T-helper 2 cell treated with Interferon-gamma antibody and Interleukin-4, amounts not matched to agents 5 μg/mL and 100 μg/mL, for 36 hours (primary cell): ENCODE results near the gene IL1RL2.

ENCODE experiments used
- DNase-seq: peaks from one replicate; pipeline ENCODE4 v3.0.0; 2021; ENCODE audit warnings: low spot score
- H3K27ac Mint-ChIP-seq: one replicate; pipeline ENCODE4 v1.8.0; 2021; ENCODE audit warnings: mild to moderate bottlenecking, mixed read lengths
- H3K27me3 Mint-ChIP-seq: one replicate; pipeline ENCODE4 v1.8.0; 2021; ENCODE audit warnings: low read depth, mixed read lengths
- H3K36me3 Mint-ChIP-seq: one replicate; pipeline ENCODE4 v1.8.0; 2021; ENCODE audit warnings: low read depth, mixed read lengths
- H3K4me1 Mint-ChIP-seq: one replicate; pipeline ENCODE4 v1.8.0; 2021; ENCODE audit warnings: low read depth, mixed read lengths
- H3K4me3 Mint-ChIP-seq: one replicate; pipeline ENCODE4 v1.8.0; 2022; ENCODE audit warnings: mild to moderate bottlenecking, moderate library complexity, mixed read lengths
- H3K9me3 Mint-ChIP-seq: one replicate; pipeline ENCODE4 v1.8.0; 2021; ENCODE audit warnings: mixed read lengths

The IL1RL2 gene

GRCh38 chr2:102149243-102149642 is 37.6 kb upstream of the IL1RL2 start:
- Mint-ChIP-seq H3K27me3 (no peaks in the 10 kb centered on the region), H3K4me3 (no peak overlapping the region), H3K36me3 (no peaks in the 10 kb centered on the region), H3K9me3 (peaks cover 64% of the 10 kb centered on the region), H3K27ac (no peak overlapping the region), H3K4me1 (no peaks in the 10 kb centered on the region)
- no peak for DNase-seq

GRCh38 chr2:102149644-102150455 is 37.0 kb upstream of the IL1RL2 start:
- DNase-seq = no peak
- Mint-ChIP-seq H3K27ac (no peak overlapping the region), H3K27me3 (no peaks in the 10 kb centered on the region), H3K36me3 (no peaks in the 10 kb centered on the region), H3K9me3 (peaks cover 58% of the 10 kb centered on the region), H3K4me1 (no peaks in the 10 kb centered on the region), H3K4me3 (no peak overlapping the region)

- peaks cover 17% of the 10 kb centered on the region for H3K9me3 Mint-ChIP-seq
- no peak overlapping the region for H3K4me3 Mint-ChIP-seq
- no peaks in the 10 kb centered on the region for H3K27me3 Mint-ChIP-seq
- H3K4me1 Mint-ChIP-seq = no peaks in the 10 kb centered on the region
- H3K36me3 Mint-ChIP-seq = no peaks in the 10 kb centered on the region
- no peak overlapping the region for H3K27ac Mint-ChIP-seq
- DNase-seq = no peak
Measured at GRCh38 chr2:102154364-102154763, 32.5 kb upstream of the IL1RL2 start.

- Mint-ChIP-seq H3K9me3 (peaks cover 17% of the 10 kb centered on the region), H3K4me3 (no peak overlapping the region), H3K27ac (no peak overlapping the region), H3K27me3 (no peaks in the 10 kb centered on the region), H3K36me3 (no peaks in the 10 kb centered on the region), H3K4me1 (no peaks in the 10 kb centered on the region)
- no peak for DNase-seq
Measured at GRCh38 chr2:102154946-102155702, 31.7 kb upstream of the IL1RL2 start.

- peaks cover 10% of the 10 kb centered on the region for H3K9me3 Mint-ChIP-seq
- no peaks in the 10 kb centered on the region for H3K36me3 Mint-ChIP-seq
- H3K27me3 Mint-ChIP-seq = no peaks in the 10 kb centered on the region
- H3K27ac Mint-ChIP-seq = no peak overlapping the region
- H3K4me1 Mint-ChIP-seq = no peaks in the 10 kb centered on the region
- no peak overlapping the region for H3K4me3 Mint-ChIP-seq
- no peak for DNase-seq
Measured at GRCh38 chr2:102155703-102156515, 30.9 kb upstream of the IL1RL2 start.

GRCh38 chr2:102158011-102158755 is 28.6 kb upstream of the IL1RL2 start:
- Mint-ChIP-seq H3K27me3 (no peaks in the 10 kb centered on the region), H3K36me3 (no peaks in the 10 kb centered on the region), H3K9me3 (no peaks in the 10 kb centered on the region), H3K4me3 (no peak overlapping the region), H3K4me1 (no peaks in the 10 kb centered on the region), H3K27ac (no peak overlapping the region)
- no peak for DNase-seq

GRCh38 chr2:102159295-102159694 is 27.5 kb upstream of the IL1RL2 start:
- Mint-ChIP-seq H3K4me1 (no peaks in the 10 kb centered on the region), H3K36me3 (no peaks in the 10 kb centered on the region), H3K27me3 (no peaks in the 10 kb centered on the region), H3K9me3 (no peaks in the 10 kb centered on the region), H3K27ac (no peak overlapping the region), H3K4me3 (no peak overlapping the region)
- no peak for DNase-seq

GRCh38 chr2:102166189-102166845 is 20.5 kb upstream of the IL1RL2 start:
- Mint-ChIP-seq H3K27me3 (no peaks in the 10 kb centered on the region), H3K4me3 (no peak overlapping the region), H3K9me3 (no peaks in the 10 kb centered on the region), H3K36me3 (no peaks in the 10 kb centered on the region), H3K4me1 (peaks cover 4% of the 10 kb centered on the region), H3K27ac (no peak overlapping the region)
- DNase-seq = no peak

GRCh38 chr2:102168026-102168771 is 18.6 kb upstream of the IL1RL2 start:
- H3K27ac Mint-ChIP-seq = no peak overlapping the region
- H3K9me3 Mint-ChIP-seq = no peaks in the 10 kb centered on the region
- H3K27me3 Mint-ChIP-seq = no peaks in the 10 kb centered on the region
- H3K4me3 Mint-ChIP-seq = no peak overlapping the region
- H3K4me1 Mint-ChIP-seq = peaks cover 6% of the 10 kb centered on the region
- no peaks in the 10 kb centered on the region for H3K36me3 Mint-ChIP-seq
- DNase-seq = no peak

GRCh38 chr2:102171946-102172345 is 14.9 kb upstream of the IL1RL2 start:
- Mint-ChIP-seq H3K4me3 (no peak overlapping the region), H3K9me3 (no peaks in the 10 kb centered on the region), H3K4me1 (peaks cover 1% of the 10 kb centered on the region), H3K36me3 (no peaks in the 10 kb centered on the region), H3K27me3 (no peaks in the 10 kb centered on the region), H3K27ac (no peak overlapping the region)
- DNase-seq = no peak

GRCh38 chr2:102172745-102173144 is 14.1 kb upstream of the IL1RL2 start:
- no peaks in the 10 kb centered on the region for H3K9me3 Mint-ChIP-seq
- H3K27me3 Mint-ChIP-seq = no peaks in the 10 kb centered on the region
- DNase-seq = no peak
- no peak overlapping the region for H3K4me3 Mint-ChIP-seq
- H3K4me1 Mint-ChIP-seq = peaks cover 1% of the 10 kb centered on the region
- H3K27ac Mint-ChIP-seq = no peak overlapping the region
- H3K36me3 Mint-ChIP-seq = no peaks in the 10 kb centered on the region

- H3K27me3 Mint-ChIP-seq = peaks cover 5% of the 10 kb centered on the region
- H3K36me3 Mint-ChIP-seq = no peaks in the 10 kb centered on the region
- H3K4me3 Mint-ChIP-seq = no peak overlapping the region
- no peak for DNase-seq
- peaks cover 1% of the 10 kb centered on the region for H3K4me1 Mint-ChIP-seq
- H3K9me3 Mint-ChIP-seq = no peaks in the 10 kb centered on the region
- no peak overlapping the region for H3K27ac Mint-ChIP-seq
Measured at GRCh38 chr2:102176172-102176571, 10.7 kb upstream of the IL1RL2 start.
